ENCODE results near the gene GRAMD1B.
"Not testable (repeated sequence)": the region's sequence is repeated elsewhere in the genome, so short reads cannot be mapped to it uniquely, and the experiment has no call there.

Gene GRAMD1B

DNA sequence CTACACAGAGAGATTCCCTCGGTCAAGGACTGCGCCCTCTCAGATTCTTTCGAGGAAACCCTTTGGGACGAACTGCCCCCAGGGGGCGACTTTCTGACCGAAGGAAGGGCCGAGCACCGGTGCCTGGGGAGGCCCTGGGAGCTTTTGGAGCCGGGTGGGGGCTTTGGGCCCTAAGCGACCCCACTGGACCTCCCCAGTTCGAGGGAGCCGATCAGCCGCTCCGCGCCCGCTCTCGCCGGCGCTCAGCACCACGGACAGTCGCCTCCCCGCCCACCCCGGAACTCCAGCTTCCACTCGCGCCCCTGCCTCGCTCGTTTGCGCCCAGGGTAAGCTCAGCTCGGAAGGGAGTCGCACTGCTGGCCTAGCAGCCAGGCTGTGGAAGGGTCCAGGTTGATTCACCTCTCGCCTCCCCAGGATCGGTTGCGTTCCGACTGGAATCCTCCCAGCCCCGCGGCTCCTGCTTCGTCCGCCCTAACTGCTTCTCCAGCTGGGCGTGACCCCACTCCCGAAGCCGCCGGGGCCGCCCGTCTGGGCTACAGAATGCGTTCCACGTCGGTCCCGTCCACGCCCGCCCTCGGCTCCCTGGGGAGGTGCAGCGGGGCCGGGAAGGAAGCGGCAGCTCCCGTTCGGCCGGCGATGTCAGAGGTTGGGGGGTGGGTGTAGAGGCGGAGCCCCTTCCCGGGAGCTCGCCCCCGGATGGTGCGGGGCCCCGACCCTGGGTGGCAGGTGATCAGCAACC lies 223.9 kb downstream of the GRAMD1B start:
- no peak for DNase-seq

DNA sequence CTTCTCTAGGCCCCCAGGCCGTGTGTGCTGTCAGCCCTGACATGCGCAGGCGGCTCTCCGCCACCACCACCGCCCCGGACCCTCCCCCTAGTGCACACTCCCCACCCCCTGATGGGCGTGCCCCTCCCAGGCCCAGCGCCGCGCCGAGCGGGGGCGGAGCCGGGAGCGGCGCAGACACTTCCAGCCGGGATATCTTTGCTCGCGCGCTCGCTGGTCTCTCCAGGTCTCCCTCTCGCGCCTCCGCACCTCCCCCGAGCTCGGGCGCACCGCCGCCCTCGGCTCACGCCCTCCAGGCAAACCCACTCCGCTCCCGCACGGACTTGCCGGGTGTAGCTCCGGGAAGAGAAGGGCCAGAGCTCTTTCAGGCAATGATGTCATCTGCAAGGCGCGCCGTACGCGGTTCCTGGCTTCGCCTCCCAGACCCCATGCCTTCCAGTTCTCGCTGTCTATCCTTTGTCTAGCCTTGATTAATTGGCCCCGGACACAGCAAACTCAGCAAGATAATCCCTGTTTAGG lies 224.6 kb downstream of the GRAMD1B start, which contains the start of gene SCN3B:
SCN3B (minus strand) TSS at position 59 of the 516 bp plus-strand sequence. CDS start 823 bp downstream, outside the sequence.
- DNase-seq: peak; percentile 39

DNA sequence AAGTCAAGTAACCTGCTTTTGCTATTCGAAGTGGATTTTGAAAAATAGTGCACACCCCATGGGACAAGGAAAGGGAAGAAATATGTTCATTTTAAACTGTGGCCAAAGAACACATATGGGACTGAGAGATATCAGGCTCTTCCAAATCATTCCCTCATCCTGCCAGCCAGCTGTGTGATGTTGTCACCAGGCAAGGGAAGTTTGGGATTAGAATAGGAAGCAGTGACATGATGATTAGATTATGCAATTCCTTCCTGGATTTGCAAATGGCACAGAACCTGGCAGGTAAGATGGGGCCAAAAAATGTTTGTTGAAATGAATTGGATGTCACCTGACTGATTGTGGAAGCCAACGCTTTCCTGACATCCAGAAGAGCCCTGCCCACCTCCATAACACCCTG lies 229.2 kb downstream of the GRAMD1B start:
- no peak for DNase-seq

DNA sequence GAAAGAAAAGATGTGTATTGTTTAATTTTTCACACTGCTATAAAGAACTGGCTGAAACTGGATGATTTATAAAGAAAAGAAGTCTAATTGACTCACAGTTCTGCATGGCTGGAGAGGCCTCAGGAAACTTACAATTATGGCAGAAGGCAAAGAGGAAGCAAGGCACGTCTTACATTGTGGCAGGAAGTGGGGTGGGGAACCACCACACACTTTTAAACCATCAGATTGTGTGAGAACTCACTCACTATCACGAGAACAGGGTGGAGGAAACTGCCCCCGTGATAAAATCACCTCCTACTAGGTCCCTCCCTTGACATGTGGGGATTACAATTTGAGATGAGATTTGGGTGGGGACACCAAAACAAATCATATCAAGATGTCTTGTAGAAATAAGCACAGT lies 229.9 kb downstream of the GRAMD1B start:
- DNase-seq: not testable (repeated sequence)

DNA sequence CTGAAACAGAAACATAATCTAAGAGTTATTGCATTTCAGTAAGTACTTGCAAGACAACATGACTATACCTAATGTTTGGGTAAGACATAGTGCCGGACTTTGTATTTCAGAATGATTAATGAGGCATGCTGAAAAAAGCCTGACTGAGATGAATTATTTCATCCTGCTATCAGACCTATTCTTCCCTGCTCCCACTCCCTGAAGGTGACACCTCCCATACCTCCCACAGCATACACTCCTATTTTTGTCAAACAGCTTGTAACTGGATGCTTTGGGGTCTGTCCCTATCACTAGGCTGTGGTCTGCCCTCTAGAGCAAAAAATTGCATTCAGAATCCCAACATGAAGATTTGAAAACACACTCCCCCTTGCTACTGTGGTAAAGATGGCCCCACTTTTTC lies 235.2 kb downstream of the GRAMD1B start:
- no peak for DNase-seq

DNA sequence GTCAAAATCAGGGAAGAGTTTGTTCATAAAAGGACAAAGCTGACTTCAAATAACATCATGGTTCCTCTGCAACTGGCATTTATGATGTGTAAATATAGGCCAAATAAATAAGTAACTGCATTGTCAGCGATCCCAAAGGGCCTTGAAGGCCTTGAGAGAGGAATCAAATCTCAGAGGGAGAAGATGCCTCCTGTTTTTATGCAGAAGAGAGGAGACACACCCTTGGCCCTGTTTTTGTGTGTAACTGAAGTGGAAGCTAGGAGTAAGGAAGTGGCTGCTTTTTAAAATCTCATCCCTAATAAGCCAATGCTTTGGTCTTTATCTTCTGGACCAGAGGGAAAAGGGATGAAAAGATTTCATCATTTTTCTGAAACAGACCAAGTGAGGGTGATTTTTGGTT lies 240.0 kb downstream of the GRAMD1B start:
- no peak for DNase-seq

DNA sequence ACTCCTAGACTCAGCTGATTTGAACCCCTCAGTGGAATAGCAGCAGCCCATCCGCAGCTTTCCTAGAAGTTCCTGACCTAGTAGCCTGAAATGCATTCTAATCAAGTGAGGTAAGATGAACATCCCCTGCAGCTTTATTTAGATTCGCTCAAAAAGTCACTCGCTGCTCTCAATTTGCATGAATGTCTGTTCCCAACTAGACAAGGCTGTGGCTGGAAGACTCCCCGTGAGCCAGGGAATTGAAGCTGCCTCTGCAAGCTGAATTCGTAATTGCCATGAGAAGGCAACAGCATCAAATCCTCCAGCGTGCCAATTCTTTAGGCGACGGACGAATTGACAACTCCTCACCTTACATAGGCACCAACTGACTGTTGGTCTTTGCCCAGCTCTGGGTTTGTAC lies 241.5 kb downstream of the GRAMD1B start:
- DNase-seq: no peak

DNA sequence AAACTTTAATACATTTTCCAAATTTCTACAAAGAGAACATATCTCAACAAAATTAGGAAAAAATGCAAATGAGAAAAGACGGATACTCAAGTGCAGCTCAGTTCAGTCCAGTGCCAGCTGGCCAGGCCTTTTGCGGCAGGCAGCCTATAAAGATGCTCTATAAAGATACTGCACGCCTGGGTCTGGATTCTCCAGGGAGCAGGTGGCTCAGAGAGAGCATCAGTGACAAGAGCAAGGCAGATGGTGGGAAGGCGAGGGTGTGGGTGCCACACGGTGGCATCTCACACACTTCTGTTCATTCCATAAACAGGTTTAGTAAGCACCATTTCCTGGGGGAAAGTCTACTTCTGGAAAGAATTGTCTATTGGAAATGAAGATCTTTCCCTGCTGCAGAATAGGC lies 242.5 kb downstream of the GRAMD1B start:
- DNase-seq: no peak

DNA sequence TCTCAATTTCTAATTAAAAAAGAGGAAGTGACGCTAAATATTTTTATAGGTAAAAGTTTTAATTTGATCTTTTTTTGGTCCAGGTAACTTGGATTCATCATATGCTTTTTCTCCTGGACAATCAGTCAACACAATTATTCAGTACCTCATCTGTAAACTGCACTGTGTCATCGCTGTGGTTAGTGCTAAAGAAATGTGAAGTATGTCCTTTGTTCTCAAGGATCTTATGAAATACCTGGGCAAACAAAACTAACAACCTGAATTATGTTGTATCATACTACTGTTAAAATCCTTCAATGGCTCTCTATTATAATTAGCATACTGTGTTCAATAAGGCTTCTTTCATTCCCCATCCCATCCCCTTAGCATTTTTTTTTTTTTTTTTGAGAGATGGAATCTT lies 244.2 kb downstream of the GRAMD1B start:
- DNase-seq: no peak
